GM12873 (cell line): Measurements from ENCODE around the gene UBE2E3.

Experiments
- TF ChIP-seq, protein P1 (sequence below): IDR thresholded peaks from 2 replicates; pipeline ENCODE4 v1.5.1; 2012; ENCODE audit warnings: low read depth, mild to moderate bottlenecking, moderate library complexity, low read length, control low read depth; ENCODE audit not compliant: insufficient read depth; ENCODE audit errors: missing control alignments

UBE2E3 gene

DNA sequence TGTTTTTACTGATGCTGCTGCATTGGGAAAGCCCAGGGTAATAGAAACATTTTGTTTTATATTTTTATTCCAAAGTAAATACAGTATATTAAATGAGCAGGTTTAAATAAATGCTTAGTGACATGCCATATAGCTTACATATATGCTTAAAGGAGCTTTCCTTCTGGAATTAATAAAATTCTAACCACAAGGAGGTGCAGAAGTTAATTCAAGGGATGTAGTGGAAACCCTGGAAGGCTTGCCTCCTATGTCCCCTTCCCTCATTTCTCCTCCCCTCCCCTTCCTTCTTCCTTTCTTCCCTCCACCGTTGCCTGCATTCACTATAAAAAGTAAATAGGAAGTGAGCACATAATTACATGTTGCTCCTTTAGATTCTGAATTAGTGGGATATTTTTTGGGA lies 96.3 kb downstream of the UBE2E3 start:
- TF ChIP-seq, protein P1, sequence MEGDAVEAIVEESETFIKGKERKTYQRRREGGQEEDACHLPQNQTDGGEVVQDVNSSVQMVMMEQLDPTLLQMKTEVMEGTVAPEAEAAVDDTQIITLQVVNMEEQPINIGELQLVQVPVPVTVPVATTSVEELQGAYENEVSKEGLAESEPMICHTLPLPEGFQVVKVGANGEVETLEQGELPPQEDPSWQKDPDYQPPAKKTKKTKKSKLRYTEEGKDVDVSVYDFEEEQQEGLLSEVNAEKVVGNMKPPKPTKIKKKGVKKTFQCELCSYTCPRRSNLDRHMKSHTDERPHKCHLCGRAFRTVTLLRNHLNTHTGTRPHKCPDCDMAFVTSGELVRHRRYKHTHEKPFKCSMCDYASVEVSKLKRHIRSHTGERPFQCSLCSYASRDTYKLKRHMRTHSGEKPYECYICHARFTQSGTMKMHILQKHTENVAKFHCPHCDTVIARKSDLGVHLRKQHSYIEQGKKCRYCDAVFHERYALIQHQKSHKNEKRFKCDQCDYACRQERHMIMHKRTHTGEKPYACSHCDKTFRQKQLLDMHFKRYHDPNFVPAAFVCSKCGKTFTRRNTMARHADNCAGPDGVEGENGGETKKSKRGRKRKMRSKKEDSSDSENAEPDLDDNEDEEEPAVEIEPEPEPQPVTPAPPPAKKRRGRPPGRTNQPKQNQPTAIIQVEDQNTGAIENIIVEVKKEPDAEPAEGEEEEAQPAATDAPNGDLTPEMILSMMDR: no peak

- TF ChIP-seq, protein P1: peak; percentile 55
Observed at GRCh38 chr2:181077128-181077709, 96.8 kb downstream of the UBE2E3 start.

DNA sequence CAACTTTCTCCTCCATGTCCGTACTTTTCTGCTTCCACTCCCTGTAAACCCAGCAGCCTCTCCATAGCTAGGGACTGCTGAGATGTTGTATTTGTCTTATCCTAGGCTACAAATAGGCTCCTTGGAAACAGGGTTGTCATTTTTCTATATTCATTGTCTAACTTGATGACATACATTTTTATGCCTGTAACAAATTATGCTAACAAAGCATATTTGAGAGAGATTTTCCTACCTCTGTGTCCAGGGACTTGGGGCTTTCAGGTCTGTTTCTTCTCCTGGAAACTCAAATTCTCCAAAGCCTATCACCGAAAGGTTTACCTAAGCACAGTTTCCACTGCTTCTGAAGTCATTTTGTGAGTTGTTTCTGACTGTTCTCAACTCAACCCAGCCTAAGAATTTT lies 102.7 kb downstream of the UBE2E3 start:
- TF ChIP-seq, protein P1: no peak

GRCh38 chr2:181085734-181086133 lies 105.3 kb downstream of the UBE2E3 start:
- TF ChIP-seq, protein P1: no peak

DNA sequence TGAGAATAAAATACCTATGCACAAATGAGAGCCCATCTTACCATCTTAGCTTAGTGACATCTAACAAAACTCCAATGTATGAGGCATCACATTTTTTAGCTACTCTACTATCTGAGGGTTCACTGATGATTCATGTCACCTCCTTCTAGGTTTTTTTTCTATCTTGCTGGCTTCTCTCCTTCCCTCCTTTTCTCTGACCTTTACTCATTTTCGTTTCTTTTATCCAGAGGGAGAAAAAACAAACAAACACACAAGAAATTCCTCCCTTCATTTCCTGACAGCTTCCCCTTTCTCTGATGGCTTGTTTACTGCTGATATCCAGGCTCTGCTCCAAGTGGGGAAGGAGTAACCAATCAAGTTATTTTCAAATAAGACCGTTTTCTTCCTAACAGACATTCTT lies 115.1 kb downstream of the UBE2E3 start:
- TF ChIP-seq, protein P1: no peak

GRCh38 chr2:181103659-181104058 lies 123.3 kb downstream of the UBE2E3 start:
- TF ChIP-seq, protein P1: no peak

DNA sequence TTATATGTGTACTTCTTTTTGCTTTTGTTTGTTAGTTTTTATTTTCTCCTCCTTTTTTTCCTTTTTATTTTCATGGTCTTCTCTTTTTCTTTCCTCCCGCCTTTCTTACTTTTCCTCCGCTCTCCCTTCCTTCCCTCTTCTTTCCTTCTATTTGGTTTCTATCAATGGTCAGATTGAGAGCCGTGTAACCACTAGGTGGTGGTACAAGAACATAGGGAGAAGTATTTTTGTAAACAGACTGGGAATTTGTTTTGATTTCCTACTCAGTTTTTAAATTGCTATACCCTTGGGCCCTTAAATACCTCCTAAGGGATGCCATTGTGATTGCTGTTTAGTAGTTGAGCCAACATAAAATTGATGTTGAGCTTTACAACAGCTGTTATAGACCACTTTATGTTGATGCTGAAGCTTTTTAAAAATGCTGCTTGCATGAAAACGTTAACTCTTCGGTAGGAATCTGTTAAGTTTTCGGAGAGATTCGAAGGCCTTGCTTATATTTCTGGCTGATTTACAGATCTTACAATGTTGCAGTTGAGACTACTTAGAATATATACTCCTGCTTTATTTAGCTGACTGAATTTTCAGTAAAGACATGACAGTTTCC lies 124.2 kb downstream of the UBE2E3 start:
- TF ChIP-seq, protein P1: peak; percentile 70
